Peyer's patch (tissue), 4 donors: Measurements from ENCODE around the gene RBPJL.

Source experiments
- CTCF ChIP-seq, 6 experiments: fragments of 450-650 bp in 4 of 6; fragments of 200-600 bp in 2 of 6; sonication (generic) in 1 of 6; IDR thresholded peaks; one replicate each; pipeline ENCODE4 v1.5.1; 2017 to 2019; ENCODE audit warnings: antibody characterized with exemption in 6 of 6, mild to moderate bottlenecking in 3 of 6, moderate library complexity in 1 of 6
- POLR2A ChIP-seq, 2 donors: fragments of 450-650 bp; IDR thresholded peaks; one replicate each; pipeline ENCODE4 v1.5.1; 2017; ENCODE audit warnings: antibody characterized with exemption in 2 of 2, mild to moderate bottlenecking in 2 of 2, moderate library complexity in 2 of 2

- no peak for TF ChIP-seq CTCF (IDR thresholded peaks at IDR 0.05)
- TF ChIP-seq POLR2A (IDR thresholded peaks at IDR 0.05), result no peak
These were observed 38.1 kb upstream of the RBPJL start for GRCh38 chr20:45268531-45268930.
